CD4-positive, alpha-beta T cell treated with Interleukin-6 at 100 ng/mL for 8 hours (primary cell): ENCODE data around the gene ARL3.
A peak's percentile ranks its signal among the peaks of the same experiment; 100 is the strongest.
"Not testable (repeated sequence)": the region's sequence is repeated elsewhere in the genome, so short reads cannot be mapped to it uniquely, and the experiment has no call there.

Experiments
- DNase-seq: peaks from one replicate; pipeline ENCODE4 v3.0.0-alpha.2; 2020; ENCODE audit warnings: mixed read lengths, low spot score

ARL3 gene

GRCh38 chr10:102673236-102673818 is 40.9 kb downstream of the ARL3 start:
- DNase-seq, result no peak

GRCh38 chr10:102670871-102671434 is 43.2 kb downstream of the ARL3 start:
- no peak for DNase-seq

GRCh38 chr10:102670065-102670670 is 44.0 kb downstream of the ARL3 start:
- no peak for DNase-seq

GRCh38 chr10:102669206-102670064 is 44.8 kb downstream of the ARL3 start:
- no peak for DNase-seq

DNA sequence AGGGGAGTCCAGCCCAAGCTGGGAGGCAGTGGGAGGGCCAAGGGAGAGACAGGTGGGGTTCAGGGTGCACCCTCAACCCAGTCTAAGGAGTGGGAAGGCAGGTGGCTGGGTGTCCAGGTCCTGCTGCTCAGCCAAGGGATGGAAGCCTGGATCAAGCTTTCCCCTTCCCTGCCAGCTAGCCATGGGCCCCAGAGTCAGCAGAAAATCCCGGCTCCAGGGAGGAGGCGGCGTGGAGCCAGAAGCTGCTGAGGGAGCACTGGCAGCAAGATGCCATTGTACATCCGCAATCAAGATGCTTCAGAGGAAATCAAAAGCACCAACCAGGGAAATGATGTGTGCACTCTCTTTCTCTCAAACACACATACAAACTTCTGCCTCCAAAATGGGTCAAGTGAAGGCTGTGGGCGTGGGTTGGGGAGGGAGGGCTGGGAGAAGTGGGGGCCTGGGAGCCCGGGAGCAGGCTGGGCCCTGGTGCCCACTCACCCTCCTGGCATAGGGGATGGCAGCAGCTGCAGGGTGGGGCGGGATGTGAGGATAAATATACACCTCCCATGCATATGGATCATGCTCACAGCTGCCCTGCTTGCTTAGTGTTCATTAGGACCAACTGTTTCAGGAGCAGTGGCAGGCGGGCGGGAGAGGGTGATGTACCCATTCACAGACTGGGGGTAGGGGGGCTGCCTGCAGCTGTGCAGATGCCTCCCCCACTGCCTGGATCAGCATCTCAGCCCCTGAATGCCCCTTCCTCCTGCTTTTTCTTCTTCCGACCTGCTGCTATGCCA is 45.7 kb downstream of the ARL3 start:
- no peak for DNase-seq

DNA sequence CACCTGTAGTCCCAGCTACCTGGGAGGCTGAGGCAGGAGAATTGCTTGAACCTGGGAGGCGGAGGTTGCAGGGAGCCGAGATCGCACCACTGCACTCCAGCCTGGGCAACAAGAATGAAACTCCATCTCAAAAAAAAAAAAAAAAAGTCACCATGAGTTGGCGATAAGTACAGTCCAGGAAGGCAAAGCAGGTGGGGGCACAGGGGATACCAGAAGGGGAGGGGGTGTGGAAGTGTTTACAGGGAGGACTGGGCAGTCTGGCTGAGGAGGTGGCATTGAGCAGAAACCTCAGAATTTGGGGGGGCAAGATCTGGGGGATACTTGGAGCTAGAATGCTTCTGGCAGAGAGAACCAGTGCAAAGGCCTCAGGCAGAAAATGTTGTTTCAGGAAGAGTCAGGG is 46.8 kb downstream of the ARL3 start:
- not testable (repeated sequence) for DNase-seq

DNA sequence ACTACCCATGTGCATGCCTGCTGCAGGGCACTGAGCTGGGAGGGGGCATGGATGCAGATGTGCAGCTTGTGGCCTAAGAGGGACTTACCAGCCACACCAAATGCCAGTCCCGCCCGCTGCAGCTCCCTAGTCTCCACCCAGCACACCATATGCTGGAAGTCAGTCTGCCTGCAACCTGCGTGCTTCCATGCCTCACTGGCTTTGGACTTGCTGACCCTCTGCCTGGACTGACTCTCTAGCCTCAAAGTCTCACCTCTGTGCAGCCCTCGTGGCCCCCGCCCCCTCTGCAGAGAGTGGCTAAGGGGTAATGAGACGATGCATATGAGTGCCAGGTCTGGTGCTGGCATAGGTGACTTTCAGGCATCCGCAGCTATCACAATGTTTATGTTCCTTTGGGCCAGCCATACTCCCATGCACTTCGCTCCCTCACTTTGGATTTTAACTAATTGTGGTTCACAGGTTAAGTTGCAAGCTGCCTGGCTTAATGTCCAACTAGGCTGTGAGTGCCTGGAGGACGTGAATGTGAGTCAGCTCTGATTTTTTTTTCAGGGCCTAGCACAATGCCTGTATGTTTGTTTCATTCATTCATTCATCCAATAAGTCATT is 48.2 kb downstream of the ARL3 start:
- no peak for DNase-seq

DNA sequence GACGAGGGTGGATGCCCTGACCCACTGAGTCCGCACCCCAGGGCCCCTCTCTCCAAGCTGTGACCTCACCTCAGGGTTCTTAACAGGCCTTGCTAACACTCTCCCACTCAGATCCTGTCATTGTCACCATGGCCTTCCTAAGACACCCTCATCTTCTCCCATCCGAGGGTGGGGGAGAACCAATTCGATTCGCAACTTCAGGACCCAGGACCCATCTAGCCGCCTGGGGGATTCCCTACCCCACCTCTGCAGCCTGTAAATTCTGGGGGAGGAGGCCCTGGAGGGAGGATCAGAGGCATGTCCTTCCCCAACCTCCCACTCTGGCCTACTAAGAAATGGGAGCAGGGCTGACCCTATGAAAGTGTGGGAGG is 52.6 kb downstream of the ARL3 start:
- no peak for DNase-seq

- peak; percentile 61 for DNase-seq
Observed at GRCh38 chr10:102660888-102661657, 53.1 kb downstream of the ARL3 start.

DNA sequence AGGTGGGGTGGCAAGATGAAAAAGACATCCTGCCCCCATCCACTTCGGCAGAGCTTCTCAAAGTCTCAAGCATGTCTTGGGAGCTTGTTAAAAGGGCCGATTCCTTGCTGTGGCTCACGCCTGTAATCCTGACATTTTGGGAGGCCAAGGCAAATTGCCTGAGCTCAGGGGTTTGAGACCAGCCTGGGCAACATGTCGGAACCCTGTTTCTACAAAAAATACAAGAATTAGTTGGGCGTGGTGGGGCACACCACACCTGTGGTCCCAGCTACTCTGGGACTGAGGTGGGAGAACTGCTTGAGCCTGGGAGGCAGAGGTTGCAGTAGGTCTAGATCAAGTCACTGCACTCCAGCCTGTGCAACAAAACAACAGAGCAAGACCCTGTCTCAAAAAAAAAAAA is 55.4 kb downstream of the ARL3 start:
- no peak for DNase-seq

GRCh38 chr10:102657984-102658724 is 56.0 kb downstream of the ARL3 start:
- DNase-seq, result no peak

GRCh38 chr10:102657451-102657850 is 56.7 kb downstream of the ARL3 start:
- DNase-seq, result no peak

- no peak for DNase-seq
Observed at GRCh38 chr10:102656791-102657371, 57.3 kb downstream of the ARL3 start.

DNA sequence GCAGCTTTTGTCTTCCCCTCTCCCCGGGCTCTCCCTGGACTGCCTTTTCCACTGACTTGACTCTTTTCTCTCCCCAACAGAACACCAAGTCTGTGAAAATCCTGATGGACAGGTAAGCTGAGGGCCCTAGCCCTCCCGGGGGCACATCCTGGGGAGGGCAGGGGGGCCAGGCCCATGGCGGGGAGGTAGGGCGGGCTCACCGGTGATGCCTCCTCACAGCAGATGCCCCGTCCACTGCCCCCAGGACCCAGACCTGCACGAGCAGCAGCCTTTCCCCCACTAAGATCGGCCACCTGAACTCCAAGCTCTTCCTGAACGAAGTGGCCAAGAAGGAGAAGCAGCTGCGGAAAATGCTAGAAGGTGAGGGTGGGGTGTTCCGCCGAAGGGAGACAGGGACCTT is 58.2 kb downstream of the ARL3 start:
- no peak for DNase-seq

- DNase-seq, result no peak
Observed at GRCh38 chr10:102654969-102655368, 59.2 kb downstream of the ARL3 start.

GRCh38 chr10:102654566-102654965 is 59.6 kb downstream of the ARL3 start:
- DNase-seq, result no peak

DNA sequence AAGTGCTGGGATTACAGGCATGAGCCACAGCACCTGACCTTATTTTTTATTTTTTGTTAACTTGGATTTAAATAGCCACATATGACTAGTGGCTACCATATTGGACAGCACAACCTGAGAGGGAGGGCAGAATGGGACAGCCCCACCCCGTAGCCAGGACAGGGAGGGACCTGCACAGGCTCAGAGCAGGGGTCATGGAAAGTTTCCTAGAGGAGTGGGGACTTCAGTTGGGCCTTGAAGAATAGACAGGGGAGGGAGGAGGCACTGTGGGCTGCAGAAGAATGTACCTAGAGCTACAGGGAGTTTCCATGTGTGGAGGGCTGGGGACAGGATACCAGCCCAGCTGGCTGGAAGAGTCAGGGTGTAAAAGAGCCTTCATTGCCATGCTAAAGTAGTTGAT is 61.1 kb downstream of the ARL3 start:
- no peak for DNase-seq

- no peak for DNase-seq
Observed at GRCh38 chr10:102652170-102652916, 61.9 kb downstream of the ARL3 start.
